Measurements from ENCODE around the gene USF3. TPM values are rescaled to one million over a fixed set of nuclear protein-coding genes. Genes with fewer than 3 reads are reported as not detected.

Gene USF3
- 26.5 TPM for polyA plus RNA-seq (ENCODE audit: insufficient read length)
- long read RNA-seq, donor 1, full-length matches to known transcripts, result 2 of 2 reads
- long read RNA-seq, donor 1, partial matches to known transcripts, result 0 of 2 reads
- long read RNA-seq, donor 1, other reads (novel, unspliced or antisense), result 0 of 2 reads
- long read RNA-seq, donor 2, full-length matches to known transcripts, result 9 of 29 reads
- long read RNA-seq, donor 2, partial matches to known transcripts, result 20 of 29 reads
- long read RNA-seq, donor 2, other reads (novel, unspliced or antisense), result 0 of 29 reads
- long read RNA-seq, donor 3, full-length matches to known transcripts, result 6 of 28 reads
- long read RNA-seq, donor 3, partial matches to known transcripts, result 22 of 28 reads
- long read RNA-seq, donor 3, other reads (novel, unspliced or antisense), result 0 of 28 reads
- long read RNA-seq, donor 4, full-length matches to known transcripts, result 1 of 1 reads
- long read RNA-seq, donor 4, partial matches to known transcripts, result 0 of 1 reads
- long read RNA-seq, donor 4, other reads (novel, unspliced or antisense), result 0 of 1 reads
- long read RNA-seq, donor 5, full-length matches to known transcripts, result 1 of 1 reads
- long read RNA-seq, donor 5, partial matches to known transcripts, result 0 of 1 reads
- long read RNA-seq, donor 5, other reads (novel, unspliced or antisense), result 0 of 1 reads
- long read RNA-seq, donor 6, full-length matches to known transcripts, result 2 of 7 reads
- long read RNA-seq, donor 6, partial matches to known transcripts, result 5 of 7 reads
- long read RNA-seq, donor 6, other reads (novel, unspliced or antisense), result 0 of 7 reads
- long read RNA-seq, donor 7, full-length matches to known transcripts, result 3 of 29 reads
- long read RNA-seq, donor 7, partial matches to known transcripts, result 26 of 29 reads
- long read RNA-seq, donor 7, other reads (novel, unspliced or antisense), result 0 of 29 reads
- long read RNA-seq, donor 8, partial matches to known transcripts, result 7 of 7 reads
- long read RNA-seq, donor 8, other reads (novel, unspliced or antisense), result 0 of 7 reads

GRCh38 chr3:113695786-113696645 is at the start of gene USF3:
TSS of gene USF3 (minus strand) at chr3:113696642. CDS start at chr3:113674878, 21,764 bp downstream.
- DNase-seq, result peak; percentile 61

- peak; percentile 93 for DNase-seq
Observed at GRCh38 chr3:113745756-113746547, 49.5 kb upstream of the USF3 start, which contains the start of gene NAA50. TSS of gene NAA50 (minus strand) at chr3:113746249. CDS start at chr3:113745949, 300 bp downstream.

GRCh38 chr3:113744941-113745755 is 48.7 kb upstream of the USF3 start:
- DNase-seq, result peak; percentile 90

GRCh38 chr3:113743006-113743630 is 46.7 kb upstream of the USF3 start:
- DNase-seq, result no peak

GRCh38 chr3:113741620-113742019 is 45.2 kb upstream of the USF3 start:
- DNase-seq, result no peak

GRCh38 chr3:113741086-113741485 is 44.6 kb upstream of the USF3 start:
- DNase-seq, result no peak

- DNase-seq, result peak; percentile 60
Observed at GRCh38 chr3:113736548-113737089, 40.2 kb upstream of the USF3 start.

GRCh38 chr3:113731694-113732093 is 35.3 kb upstream of the USF3 start:
- no peak for DNase-seq

GRCh38 chr3:113730550-113730949 is 34.1 kb upstream of the USF3 start:
- no peak for DNase-seq

GRCh38 chr3:113728661-113729060 is 32.2 kb upstream of the USF3 start:
- no peak for DNase-seq

- no peak for DNase-seq
Observed at GRCh38 chr3:113721636-113722035, 25.2 kb upstream of the USF3 start.

GRCh38 chr3:113719758-113720157 is 23.3 kb upstream of the USF3 start:
- no peak for DNase-seq

- no peak for DNase-seq
Observed at GRCh38 chr3:113719294-113719693, 22.9 kb upstream of the USF3 start.

GRCh38 chr3:113717818-113718217 is 21.4 kb upstream of the USF3 start:
- DNase-seq, result no peak

- no peak for DNase-seq
Observed at GRCh38 chr3:113717308-113717707, 20.9 kb upstream of the USF3 start.

- DNase-seq, result no peak
Observed at GRCh38 chr3:113714702-113715101, 18.3 kb upstream of the USF3 start.

- DNase-seq, result no peak
Observed at GRCh38 chr3:113712129-113712528, 15.7 kb upstream of the USF3 start.

- DNase-seq, result no peak
Observed at GRCh38 chr3:113707835-113708234, 11.4 kb upstream of the USF3 start.

GRCh38 chr3:113698956-113699355 is 2.5 kb upstream of the USF3 start:
- peak; percentile 3 for DNase-seq

Data from left kidney (tissue), 8 donors.